HCT116 (cell line): ENCODE data around the gene ST6GAL2. TPM values are rescaled to one million over a fixed set of nuclear protein-coding genes. Genes with fewer than 3 reads are reported as not detected.

Source experiments
- ATAC-seq: fragments of 200-7000 bp; cut with Tn5 transposase; 2 replicates; pipeline ENCODE4 v1.9.1; 2020; ENCODE audit warnings: mild to moderate bottlenecking, moderate library complexity
- BruUV-seq: library from RNA; stranded (reverse); fragments of 400-500 nt; replicated peaks from 2 replicates; lab custom pipeline; 2021; lab: Mats Ljungman, UMichigan
- CTCF ChIA-PET: fragments of 300-600 bp; sonication (Branson Sonifier 250); formaldehyde crosslinking; loops from one replicate; lab custom pipeline; 2021; ENCODE audit warnings: antibody characterized with exemption; lab: Charles Lee
- POLR2A ChIA-PET: fragments of 300-600, 350-600 bp; sonication (Branson Sonifier 250); formaldehyde crosslinking; loops from one replicate; lab custom pipeline; 2021; ENCODE audit warnings: antibody characterized with exemption; lab: Charles Lee
- RAD21 ChIA-PET, 2 experiments: fragments of 300-600 bp; sonication (Branson Sonifier 250); formaldehyde crosslinking; loops; one replicate each; lab custom pipeline; 2023; ENCODE audit warnings: low total read pairs in 2 of 2; ENCODE audit not compliant: uncharacterized antibody in 2 of 2, unreplicated experiment in 2 of 2, low non-redundant PET in 1 of 2; lab: Charles Lee
- DNase-seq: peaks from one replicate; pipeline ENCODE4 v3.0.0-alpha.2; 2010; ENCODE audit warnings: low read depth, low spot score
- H2AFZ ChIP-seq: fragments of 200-600 bp; shearing (Covaris generic), sonication (generic); 2 replicates; pipeline ENCODE4 v1.6.1; 2017; ENCODE audit warnings: low read depth, mixed run types, mixed read lengths, antibody characterized with exemption, low read length; ENCODE audit not compliant: poor library complexity, severe bottlenecking
- H3K27ac ChIP-seq: 2 replicates; pipeline ENCODE4 v1.5.1; 2012; ENCODE audit warnings: low read depth, low read length
- H3K27me3 ChIP-seq: fragments of 200-600 bp; sonication (generic); 2 replicates; pipeline ENCODE4 v1.6.1; 2016; ENCODE audit warnings: mixed run types, low read length, mixed read lengths; ENCODE audit not compliant: insufficient read depth
- H3K36me3 ChIP-seq, 2 experiments: fragments of 200-500 bp in 1 of 2; fragments of 200-600 bp in 1 of 2; sonication (Bioruptor generic) in 1 of 2; sonication (generic) in 1 of 2; 2 replicates each; pipeline versions ENCODE4 v1.5.1 to v1.6.1; 2014 to 2016; ENCODE audit warnings: low read length in 2 of 2, inconsistent platforms in 1 of 2, mixed read lengths in 1 of 2, mixed run types in 1 of 2; ENCODE audit not compliant: insufficient read depth in 2 of 2, control insufficient read depth in 1 of 2
- H3K4me1 ChIP-seq, 2 experiments: fragments of 200-600 bp in 1 of 2; sonication (generic) in 1 of 2; 2 replicates each; pipeline versions ENCODE4 v1.5.1 to v1.6.1; 2012 to 2017; ENCODE audit warnings: low read length in 2 of 2, inconsistent platforms in 1 of 2, mild to moderate bottlenecking in 1 of 2, mixed read lengths in 1 of 2, mixed run types in 1 of 2, moderate library complexity in 1 of 2; ENCODE audit not compliant: insufficient read depth in 2 of 2, control insufficient read depth in 1 of 2
- H3K4me2 ChIP-seq: fragments of 200-600 bp; sonication (generic); 2 replicates; pipeline ENCODE4 v1.6.1; 2017; ENCODE audit warnings: mixed run types, low read length, mixed read lengths
- H3K4me3 ChIP-seq, 2 experiments: fragments of 200-600 bp in 1 of 2; sonication (generic) in 1 of 2; replicated peaks in 1 of 2; 2 replicates each; pipeline ENCODE4 v1.5.1; 2011 to 2016; ENCODE audit warnings: low read length in 2 of 2, control low read depth in 1 of 2, low read depth in 1 of 2, mild to moderate bottlenecking in 1 of 2, mixed read lengths in 1 of 2, mixed run types in 1 of 2
- H3K79me2 ChIP-seq: fragments of 200-600 bp; sonication (generic); 2 replicates; pipeline ENCODE4 v1.6.1; 2017; ENCODE audit warnings: mild to moderate bottlenecking, mixed run types, low read length, moderate library complexity, mixed read lengths; ENCODE audit not compliant: insufficient read depth
- H3K9ac ChIP-seq: fragments of 200-600 bp; sonication (generic); 2 replicates; pipeline ENCODE4 v1.6.1; 2016; ENCODE audit warnings: low read length, mixed read lengths
- H3K9me2 ChIP-seq: fragments of 200-600 bp; sonication (generic), shearing (Covaris generic); 2 replicates; pipeline ENCODE4 v1.6.1; 2017; ENCODE audit warnings: mixed run types, mild to moderate bottlenecking, moderate library complexity; ENCODE audit not compliant: insufficient read depth
- H3K9me3 ChIP-seq, 2 experiments: fragments of 200-500 bp in 1 of 2; fragments of 200-600 bp in 1 of 2; sonication (Bioruptor generic) in 1 of 2; sonication (generic) in 1 of 2; 2 replicates each; pipeline ENCODE4 v1.6.1; 2014 to 2017; ENCODE audit warnings: low read length in 2 of 2, mixed read lengths in 2 of 2, inconsistent platforms in 1 of 2, low read depth in 1 of 2, mild to moderate bottlenecking in 1 of 2, mixed run types in 1 of 2, moderate library complexity in 1 of 2; ENCODE audit not compliant: control insufficient read depth in 1 of 2, insufficient read depth in 1 of 2
- H4K20me1 ChIP-seq: fragments of 200-600 bp; sonication (generic), shearing (Covaris generic); 2 replicates; pipeline ENCODE4 v1.6.1; 2017; ENCODE audit warnings: mixed run types, mild to moderate bottlenecking, moderate library complexity; ENCODE audit not compliant: insufficient read depth
- CEBPB ChIP-seq: IDR thresholded peaks from 2 replicates; pipeline ENCODE4 v1.6.1; 2012; ENCODE audit warnings: low read depth
- EGR1 ChIP-seq: IDR thresholded peaks from 2 replicates; pipeline ENCODE4 v1.6.1; 2012; ENCODE audit warnings: low read depth
- ELF1 ChIP-seq: IDR thresholded peaks from 2 replicates; pipeline ENCODE4 v1.6.1; 2012; ENCODE audit warnings: low read depth, borderline replicate concordance
- EZH2 ChIP-seq: fragments of 200-600 bp; sonication (generic); IDR thresholded peaks from 2 replicates; pipeline ENCODE4 v1.6.1; 2017; ENCODE audit warnings: antibody characterized with exemption, mixed run types
- EZH2phosphoT487 ChIP-seq: fragments of 200-600 bp; IDR thresholded peaks from 2 replicates; pipeline ENCODE4 v1.6.1; 2018; ENCODE audit warnings: antibody characterized with exemption, borderline replicate concordance
- FOSL1 ChIP-seq: IDR thresholded peaks from 2 replicates; pipeline ENCODE4 v1.6.1; 2012; ENCODE audit warnings: low read depth
- JUND ChIP-seq: IDR thresholded peaks from 2 replicates; pipeline ENCODE4 v1.6.1; 2012
- POLR2A ChIP-seq: IDR thresholded peaks from 2 replicates; pipeline ENCODE4 v1.7.0; 2011; ENCODE audit warnings: borderline replicate concordance; ENCODE audit not compliant: insufficient read depth, insufficient read length; ENCODE audit errors: extremely low read depth
- POLR2AphosphoS5 ChIP-seq: IDR thresholded peaks from 2 replicates; pipeline ENCODE4 v1.6.1; 2011; ENCODE audit warnings: mild to moderate bottlenecking, low read depth, low read length, moderate library complexity
- RAD21 ChIP-seq: IDR thresholded peaks from 2 replicates; pipeline ENCODE4 v1.6.1; 2012; ENCODE audit warnings: low read depth, mild to moderate bottlenecking
- SIN3A ChIP-seq: IDR thresholded peaks from 2 replicates; pipeline ENCODE4 v1.6.1; 2012; ENCODE audit warnings: low read depth
- SRF ChIP-seq: IDR thresholded peaks from 2 replicates; pipeline ENCODE4 v1.6.1; 2012; ENCODE audit warnings: low read depth
- YY1 ChIP-seq: IDR thresholded peaks from 2 replicates; pipeline ENCODE4 v1.6.1; 2011; ENCODE audit warnings: low read length, low read depth, moderate library complexity, mild to moderate bottlenecking; ENCODE audit not compliant: insufficient replicate concordance; ENCODE audit errors: extremely low read depth
- ZFX ChIP-seq: fragments of 450-650 bp; IDR thresholded peaks from 2 replicates; pipeline ENCODE4 v1.6.1; 2017
- ZNF274 ChIP-seq: fragments of 200-500 bp; sonication (Bioruptor generic); IDR thresholded peaks from 2 replicates; pipeline ENCODE4 v1.6.1; 2014; ENCODE audit warnings: mild to moderate bottlenecking, low read depth, low read length, inconsistent platforms
- intact Hi-C: fragments of 100-400 bp; cut with micrococcal nuclease; formaldehyde crosslinking; loops from 2 replicates; pipeline ENCODE4 v1.10.0; 2022
- total RNA-seq: library from RNA; stranded (reverse); gene quantifications from one replicate; pipeline ENCODE4 v1.2.1, GENCODE V29; 2021; ENCODE audit not compliant: unreplicated experiment
- TF ChIP-seq, protein P1 (sequence below), 3 experiments: fragments of 200-600 bp in 1 of 3; sonication (generic) in 1 of 3; IDR thresholded peaks in 2 of 3; conservative IDR thresholded peaks in 1 of 3; 2 replicates each; pipeline ENCODE4 v1.5.1; 2012 to 2017; ENCODE audit warnings: low read depth in 2 of 3, low read length in 2 of 3, antibody characterized with exemption in 1 of 3, borderline replicate concordance in 1 of 3, control low read depth in 1 of 3, mild to moderate bottlenecking in 1 of 3, mixed read lengths in 1 of 3, mixed run types in 1 of 3, moderate library complexity in 1 of 3; ENCODE audit not compliant: insufficient read depth in 1 of 3
- TF ChIP-seq, protein P2 (sequence below): IDR thresholded peaks from 2 replicates; pipeline ENCODE4 v1.6.1; 2012
- TF ChIP-seq, protein P3 (sequence below): IDR thresholded peaks from 2 replicates; pipeline ENCODE4 v1.6.1; 2012; ENCODE audit warnings: low read depth
- TF ChIP-seq, protein P4 (sequence below): IDR thresholded peaks from 2 replicates; pipeline ENCODE4 v1.6.1; 2012

Gene ST6GAL2
- total RNA-seq, 1 experiment from 2014 or later = not detected

DNA sequence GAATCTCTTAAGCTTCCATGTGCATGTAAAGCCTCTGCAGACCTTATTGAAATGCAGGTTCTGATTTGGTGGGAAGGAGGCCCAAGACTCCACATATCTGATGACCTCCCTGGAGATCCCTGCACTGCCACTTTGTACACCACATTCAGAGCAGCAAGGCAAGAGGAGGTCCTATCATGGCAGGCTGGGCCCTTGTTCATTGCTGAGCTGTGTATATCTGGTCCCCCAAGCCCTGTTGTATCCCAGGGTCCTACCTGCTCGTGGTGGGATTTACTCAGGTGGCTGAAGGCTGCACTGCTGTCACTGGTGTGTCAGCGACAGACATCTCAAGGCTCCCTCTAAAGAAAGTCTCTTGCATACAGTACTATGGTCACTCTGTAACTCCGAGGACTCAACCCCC lies 114.2 kb downstream of the ST6GAL2 start (continued):
- TF ChIP-seq, protein P1, sequence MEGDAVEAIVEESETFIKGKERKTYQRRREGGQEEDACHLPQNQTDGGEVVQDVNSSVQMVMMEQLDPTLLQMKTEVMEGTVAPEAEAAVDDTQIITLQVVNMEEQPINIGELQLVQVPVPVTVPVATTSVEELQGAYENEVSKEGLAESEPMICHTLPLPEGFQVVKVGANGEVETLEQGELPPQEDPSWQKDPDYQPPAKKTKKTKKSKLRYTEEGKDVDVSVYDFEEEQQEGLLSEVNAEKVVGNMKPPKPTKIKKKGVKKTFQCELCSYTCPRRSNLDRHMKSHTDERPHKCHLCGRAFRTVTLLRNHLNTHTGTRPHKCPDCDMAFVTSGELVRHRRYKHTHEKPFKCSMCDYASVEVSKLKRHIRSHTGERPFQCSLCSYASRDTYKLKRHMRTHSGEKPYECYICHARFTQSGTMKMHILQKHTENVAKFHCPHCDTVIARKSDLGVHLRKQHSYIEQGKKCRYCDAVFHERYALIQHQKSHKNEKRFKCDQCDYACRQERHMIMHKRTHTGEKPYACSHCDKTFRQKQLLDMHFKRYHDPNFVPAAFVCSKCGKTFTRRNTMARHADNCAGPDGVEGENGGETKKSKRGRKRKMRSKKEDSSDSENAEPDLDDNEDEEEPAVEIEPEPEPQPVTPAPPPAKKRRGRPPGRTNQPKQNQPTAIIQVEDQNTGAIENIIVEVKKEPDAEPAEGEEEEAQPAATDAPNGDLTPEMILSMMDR (IDR thresholded peaks at IDR 0.05 in 2 of 3, conservative IDR thresholded peaks at IDR 0.05 in 1 of 3; ENCODE audit: borderline replicate concordance in 1 of 3, insufficient read depth in 1 of 3, low read depth in 2 of 3, low read length in 2 of 3) = no peak
- TF ChIP-seq EGR1 = no peak
- no peak for TF ChIP-seq SIN3A
- TF ChIP-seq, all 23 proteins: peak for 0

DNA sequence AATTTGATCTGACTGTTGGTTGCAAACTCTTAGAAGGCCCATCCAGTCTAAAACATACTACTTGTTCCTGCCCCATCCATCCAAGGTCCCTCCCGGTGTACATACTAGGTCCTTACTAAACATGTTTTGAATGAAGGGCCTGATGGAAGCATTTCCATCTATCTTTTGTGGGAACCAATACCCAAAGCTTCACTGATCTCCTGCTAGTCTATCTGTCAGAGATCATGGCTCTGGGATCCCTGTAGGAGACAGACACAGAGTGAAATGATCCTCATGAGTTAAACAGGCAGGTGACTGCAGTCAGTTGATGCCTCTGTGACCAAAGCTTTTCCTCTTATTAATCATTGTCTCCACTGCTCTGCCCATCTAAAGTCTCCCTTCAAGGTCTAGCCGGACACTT lies 115.0 kb downstream of the ST6GAL2 start:
- Histone ChIP-seq H3K79me2 (no peaks in the 10 kb centered on the region), H3K9me3 (peaks cover 0 to 11% of the 10 kb centered on the region in 2 experiments; a peak in 1 of 4 replicates)
- BruUV-seq = no TSS peak

More for the DNA sequence above, 115.0 kb downstream of the ST6GAL2 start:
- Histone ChIP-seq H3K4me2 (no peak overlapping the region), H2AFZ (no peak overlapping the region), H3K9ac (no peak overlapping the region), H3K36me3 (no peaks in the 10 kb centered on the region), H3K4me3 (no peak overlapping the region), H4K20me1 (no peaks in the 10 kb centered on the region), H3K27ac (no peak overlapping the region), H3K4me1 (no peaks in the 10 kb centered on the region), H3K27me3 (no peaks in the 10 kb centered on the region), H3K9me2 (no peaks in the 10 kb centered on the region)
- intact Hi-C loops = no loop called here
- DNase-seq (no peak), ATAC-seq (no peak)
- RAD21 ChIA-PET = no interaction called here
- CTCF ChIA-PET = no interaction called here
- POLR2A ChIA-PET = no interaction called here
- TF ChIP-seq ELF1 (no peak), EZH2phosphoT487 (no peak), SIN3A (no peak), ZFX (no peak), POLR2AphosphoS5 (no peak), EGR1 (no peak), CEBPB (no peak), RAD21 (no peak), YY1 (no peak), JUND (no peak), SRF (no peak), ZNF274 (no peak), EZH2 (no peak), FOSL1 (no peak), POLR2A (no peak)
- TF ChIP-seq, protein P2, sequence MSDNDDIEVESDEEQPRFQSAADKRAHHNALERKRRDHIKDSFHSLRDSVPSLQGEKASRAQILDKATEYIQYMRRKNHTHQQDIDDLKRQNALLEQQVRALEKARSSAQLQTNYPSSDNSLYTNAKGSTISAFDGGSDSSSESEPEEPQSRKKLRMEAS = no peak
- TF ChIP-seq, protein P3, sequence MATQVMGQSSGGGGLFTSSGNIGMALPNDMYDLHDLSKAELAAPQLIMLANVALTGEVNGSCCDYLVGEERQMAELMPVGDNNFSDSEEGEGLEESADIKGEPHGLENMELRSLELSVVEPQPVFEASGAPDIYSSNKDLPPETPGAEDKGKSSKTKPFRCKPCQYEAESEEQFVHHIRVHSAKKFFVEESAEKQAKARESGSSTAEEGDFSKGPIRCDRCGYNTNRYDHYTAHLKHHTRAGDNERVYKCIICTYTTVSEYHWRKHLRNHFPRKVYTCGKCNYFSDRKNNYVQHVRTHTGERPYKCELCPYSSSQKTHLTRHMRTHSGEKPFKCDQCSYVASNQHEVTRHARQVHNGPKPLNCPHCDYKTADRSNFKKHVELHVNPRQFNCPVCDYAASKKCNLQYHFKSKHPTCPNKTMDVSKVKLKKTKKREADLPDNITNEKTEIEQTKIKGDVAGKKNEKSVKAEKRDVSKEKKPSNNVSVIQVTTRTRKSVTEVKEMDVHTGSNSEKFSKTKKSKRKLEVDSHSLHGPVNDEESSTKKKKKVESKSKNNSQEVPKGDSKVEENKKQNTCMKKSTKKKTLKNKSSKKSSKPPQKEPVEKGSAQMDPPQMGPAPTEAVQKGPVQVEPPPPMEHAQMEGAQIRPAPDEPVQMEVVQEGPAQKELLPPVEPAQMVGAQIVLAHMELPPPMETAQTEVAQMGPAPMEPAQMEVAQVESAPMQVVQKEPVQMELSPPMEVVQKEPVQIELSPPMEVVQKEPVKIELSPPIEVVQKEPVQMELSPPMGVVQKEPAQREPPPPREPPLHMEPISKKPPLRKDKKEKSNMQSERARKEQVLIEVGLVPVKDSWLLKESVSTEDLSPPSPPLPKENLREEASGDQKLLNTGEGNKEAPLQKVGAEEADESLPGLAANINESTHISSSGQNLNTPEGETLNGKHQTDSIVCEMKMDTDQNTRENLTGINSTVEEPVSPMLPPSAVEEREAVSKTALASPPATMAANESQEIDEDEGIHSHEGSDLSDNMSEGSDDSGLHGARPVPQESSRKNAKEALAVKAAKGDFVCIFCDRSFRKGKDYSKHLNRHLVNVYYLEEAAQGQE = no peak
- TF ChIP-seq, protein P1 (IDR thresholded peaks at IDR 0.05 in 2 of 3, conservative IDR thresholded peaks at IDR 0.05 in 1 of 3; ENCODE audit: borderline replicate concordance in 1 of 3, insufficient read depth in 1 of 3, low read depth in 2 of 3, low read length in 2 of 3) = no peak
- TF ChIP-seq, protein P4, sequence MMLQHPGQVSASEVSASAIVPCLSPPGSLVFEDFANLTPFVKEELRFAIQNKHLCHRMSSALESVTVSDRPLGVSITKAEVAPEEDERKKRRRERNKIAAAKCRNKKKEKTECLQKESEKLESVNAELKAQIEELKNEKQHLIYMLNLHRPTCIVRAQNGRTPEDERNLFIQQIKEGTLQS = no peak
